HG03432 (cell line): ENCODE data around the gene TMBIM1.

Experiments used
- ATAC-seq: cut with Tn5 transposase; IDR thresholded peaks from one replicate; pipeline ENCODE4 v1.9.1; 2021; ENCODE audit warnings: mild to moderate bottlenecking, moderate library complexity; ENCODE audit not compliant: unreplicated experiment

TMBIM1 gene

GRCh38 chr2:218293715-218294429, 1.6 kb upstream of the TMBIM1 start:
- ATAC-seq = no peak

- ATAC-seq = no peak
Measured at GRCh38 chr2:218291318-218292047, 820 bp downstream of the TMBIM1 start.

GRCh38 chr2:218290316-218291261, 1.7 kb downstream of the TMBIM1 start:
- peak; percentile 59 for ATAC-seq

- ATAC-seq = no peak
Measured at GRCh38 chr2:218289639-218290315, 2.5 kb downstream of the TMBIM1 start.

- ATAC-seq = peak; percentile 70
Measured at GRCh38 chr2:218286570-218287459, 5.5 kb downstream of the TMBIM1 start.

GRCh38 chr2:218285604-218286003, 6.7 kb downstream of the TMBIM1 start:
- no peak for ATAC-seq

- peak; percentile 51 for ATAC-seq
Measured at GRCh38 chr2:218284106-218284811, 8.0 kb downstream of the TMBIM1 start.

- ATAC-seq = no peak
Measured at GRCh38 chr2:218282173-218282991, 9.9 kb downstream of the TMBIM1 start.

GRCh38 chr2:218281449-218281848, 10.9 kb downstream of the TMBIM1 start:
- ATAC-seq = no peak

- no peak for ATAC-seq
Measured at GRCh38 chr2:218280260-218280870, 11.9 kb downstream of the TMBIM1 start.

- no peak for ATAC-seq
Measured at GRCh38 chr2:218278531-218279360, 13.6 kb downstream of the TMBIM1 start.

- no peak for ATAC-seq
Measured at GRCh38 chr2:218277921-218278320, 14.4 kb downstream of the TMBIM1 start.

GRCh38 chr2:218276986-218277755, 15.1 kb downstream of the TMBIM1 start:
- no peak for ATAC-seq

- no peak for ATAC-seq
Measured at GRCh38 chr2:218275371-218276072, 16.8 kb downstream of the TMBIM1 start.

- ATAC-seq = no peak
Measured at GRCh38 chr2:218274586-218274985, 17.7 kb downstream of the TMBIM1 start.

GRCh38 chr2:218273908-218274249, 18.4 kb downstream of the TMBIM1 start:
- ATAC-seq = no peak
